ENCODE measurements around the gene DAAM1. TPM values are rescaled to one million over a fixed set of nuclear protein-coding genes. Genes with fewer than 3 reads are reported as not detected.

Gene DAAM1
- total RNA-seq, 6 donors from 2014 or later, result 34.4 to 94.4 (median 55.5) TPM

GRCh38 chr14:59236195-59236594, 47.7 kb downstream of the DAAM1 start:
- 68 to 71% methylated on average over 4 of the region's 4 CpGs for WGBS, 2 donors

GRCh38 chr14:59238216-59238615, 49.7 kb downstream of the DAAM1 start:
- 80% methylated on average over 5 of the region's 5 CpGs for WGBS, 2 donors
- Histone ChIP-seq H3K36me3 (no peaks in the 10 kb centered on the region), H3K27ac (no peak overlapping the region), H3K4me1 (peaks cover 6 to 12% (median 7%) of the 10 kb centered on the region in 4 donors), H3K27me3 (no peaks in the 10 kb centered on the region), H3K4me3 (no peak overlapping the region), H3K9me3 (no peaks in the 10 kb centered on the region)
- TF ChIP-seq CTCF (IDR thresholded peaks at IDR 0.05) (no peak), EP300 (IDR thresholded peaks at IDR 0.05) (no peak), POLR2AphosphoS5 (IDR thresholded peaks at IDR 0.05) (no peak), POLR2A (IDR thresholded peaks at IDR 0.05) (no peak)
- no peak for DNase-seq
- no peak for ATAC-seq (ENCODE audit: low FRiP score in 2 of 2)

More at GRCh38 chr14:59236195-59236594, 47.7 kb downstream of the DAAM1 start:
- DNase-seq, result no peak
- TF ChIP-seq CTCF (IDR thresholded peaks at IDR 0.05) (no peak), POLR2AphosphoS5 (IDR thresholded peaks at IDR 0.05) (no peak), POLR2A (IDR thresholded peaks at IDR 0.05) (no peak), EP300 (IDR thresholded peaks at IDR 0.05) (no peak)
- H3K27ac ChIP-seq, result no peak overlapping the region
- no peaks in the 10 kb centered on the region for H3K9me3 ChIP-seq
- ATAC-seq (ENCODE audit: low FRiP score in 2 of 2), result no peak
- peaks cover 6 to 9% (median 8%) of the 10 kb centered on the region in 4 donors for H3K4me1 ChIP-seq
- no peaks in the 10 kb centered on the region for H3K36me3 ChIP-seq
- H3K27me3 ChIP-seq, result no peaks in the 10 kb centered on the region
- no peak overlapping the region for H3K4me3 ChIP-seq

GRCh38 chr14:59239022-59239421, 50.6 kb downstream of the DAAM1 start:
- Histone ChIP-seq H3K27me3 (no peaks in the 10 kb centered on the region), H3K9me3 (no peaks in the 10 kb centered on the region), H3K4me1 (peaks cover 6 to 12% (median 7%) of the 10 kb centered on the region in 4 donors), H3K4me3 (no peak overlapping the region), H3K27ac (no peak overlapping the region), H3K36me3 (no peaks in the 10 kb centered on the region)
- DNase-seq, result no peak
- no peak for ATAC-seq (ENCODE audit: low FRiP score in 2 of 2)
- no peak for TF ChIP-seq POLR2AphosphoS5 (IDR thresholded peaks at IDR 0.05)
- no peak for TF ChIP-seq CTCF (IDR thresholded peaks at IDR 0.05)
- no peak for TF ChIP-seq POLR2A (IDR thresholded peaks at IDR 0.05)
- TF ChIP-seq EP300 (IDR thresholded peaks at IDR 0.05), result no peak

GRCh38 chr14:59240356-59240755, 51.9 kb downstream of the DAAM1 start:
- Histone ChIP-seq H3K27ac (no peak overlapping the region), H3K4me1 (peaks cover 6 to 12% (median 7%) of the 10 kb centered on the region in 4 donors), H3K9me3 (no peaks in the 10 kb centered on the region), H3K4me3 (no peak overlapping the region), H3K27me3 (no peaks in the 10 kb centered on the region), H3K36me3 (no peaks in the 10 kb centered on the region)
- TF ChIP-seq POLR2AphosphoS5 (IDR thresholded peaks at IDR 0.05) (no peak), CTCF (IDR thresholded peaks at IDR 0.05) (no peak), EP300 (IDR thresholded peaks at IDR 0.05) (no peak), POLR2A (IDR thresholded peaks at IDR 0.05) (no peak)
- WGBS, 2 donors, result 90 to 100% methylated on average over 2 of the region's 2 CpGs
- no peak for ATAC-seq (ENCODE audit: low FRiP score in 2 of 2)
- no peak for DNase-seq

- no peak overlapping the region for H3K4me3 ChIP-seq
- no peaks in the 10 kb centered on the region for H3K9me3 ChIP-seq
- no peaks in the 10 kb centered on the region for H3K36me3 ChIP-seq
- H3K27me3 ChIP-seq, result no peaks in the 10 kb centered on the region
- H3K27ac ChIP-seq, result no peak overlapping the region
- DNase-seq, result no peak
- no peak for ATAC-seq (ENCODE audit: low FRiP score in 2 of 2)
- TF ChIP-seq EP300 (IDR thresholded peaks at IDR 0.05), result no peak
- no peak for TF ChIP-seq CTCF (IDR thresholded peaks at IDR 0.05)
- TF ChIP-seq POLR2AphosphoS5 (IDR thresholded peaks at IDR 0.05), result no peak
- TF ChIP-seq POLR2A (IDR thresholded peaks at IDR 0.05), result no peak
- H3K4me1 ChIP-seq, result peaks cover 3 to 12% (median 6%) of the 10 kb centered on the region in 4 donors
- WGBS, 2 donors, result 65 to 73% methylated on average over 2 of the region's 2 CpGs
These were observed 52.7 kb downstream of the DAAM1 start for GRCh38 chr14:59241121-59241520.

Measured in upper lobe of left lung (tissue), 6 donors.